Measurements from ENCODE around the gene MMRN2. TPM values are rescaled to one million over a fixed set of nuclear protein-coding genes. Genes with fewer than 3 reads are reported as not detected.

The MMRN2 gene
- total and polyA plus RNA-seq, 8 donors: 3.2 to 7.4 (median 5.0) TPM

- peaks cover 11 to 15% (median 13%) of the 10 kb centered on the region in 3 donors for H3K4me1 ChIP-seq
- H3K4me3 ChIP-seq: no peak overlapping the region
- no peaks in the 10 kb centered on the region for H3K27me3 ChIP-seq
- no peak overlapping the region for H3K27ac ChIP-seq
- ATAC-seq (no peak), DNase-seq (no peak), FAIRE-seq (no peak)
- 68 to 70% methylated on average over 4 of the region's 4 CpGs for WGBS, 2 donors
- intact Hi-C loops (cut with DNase I): loop anchor here in 1 of 3 donors (5.0 kb wide), 1 partner anchor 191 kb away; no protein-coding TSS in a partner anchor
- TF ChIP-seq, protein P1, sequence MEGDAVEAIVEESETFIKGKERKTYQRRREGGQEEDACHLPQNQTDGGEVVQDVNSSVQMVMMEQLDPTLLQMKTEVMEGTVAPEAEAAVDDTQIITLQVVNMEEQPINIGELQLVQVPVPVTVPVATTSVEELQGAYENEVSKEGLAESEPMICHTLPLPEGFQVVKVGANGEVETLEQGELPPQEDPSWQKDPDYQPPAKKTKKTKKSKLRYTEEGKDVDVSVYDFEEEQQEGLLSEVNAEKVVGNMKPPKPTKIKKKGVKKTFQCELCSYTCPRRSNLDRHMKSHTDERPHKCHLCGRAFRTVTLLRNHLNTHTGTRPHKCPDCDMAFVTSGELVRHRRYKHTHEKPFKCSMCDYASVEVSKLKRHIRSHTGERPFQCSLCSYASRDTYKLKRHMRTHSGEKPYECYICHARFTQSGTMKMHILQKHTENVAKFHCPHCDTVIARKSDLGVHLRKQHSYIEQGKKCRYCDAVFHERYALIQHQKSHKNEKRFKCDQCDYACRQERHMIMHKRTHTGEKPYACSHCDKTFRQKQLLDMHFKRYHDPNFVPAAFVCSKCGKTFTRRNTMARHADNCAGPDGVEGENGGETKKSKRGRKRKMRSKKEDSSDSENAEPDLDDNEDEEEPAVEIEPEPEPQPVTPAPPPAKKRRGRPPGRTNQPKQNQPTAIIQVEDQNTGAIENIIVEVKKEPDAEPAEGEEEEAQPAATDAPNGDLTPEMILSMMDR (IDR thresholded peaks at IDR 0.05): no peak
- H3K9me3 ChIP-seq: no peaks in the 10 kb centered on the region
- H3K36me3 ChIP-seq: no peaks in the 10 kb centered on the region
Observed at GRCh38 chr10:86898511-86898910, 58.9 kb downstream of the MMRN2 start.

DNA sequence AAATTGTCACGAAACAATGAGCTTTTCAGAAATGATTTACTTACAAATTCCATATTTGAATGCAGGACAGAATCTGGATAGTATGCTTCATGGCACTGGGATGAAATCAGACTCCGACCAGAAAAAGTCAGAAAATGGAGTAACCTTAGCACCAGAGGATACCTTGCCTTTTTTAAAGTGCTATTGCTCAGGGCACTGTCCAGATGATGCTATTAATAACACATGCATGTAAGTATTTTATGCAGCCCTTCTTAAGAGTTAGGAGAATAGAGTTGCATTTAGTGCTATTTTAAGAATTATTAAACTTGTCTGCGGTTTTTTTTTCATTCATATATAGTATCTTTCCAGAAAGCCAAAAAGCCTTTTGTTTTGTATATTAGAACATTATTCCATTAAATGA, 67.4 kb downstream of the MMRN2 start:
- DNase-seq (no peak), FAIRE-seq (no peak), ATAC-seq (no peak)
- Histone ChIP-seq H3K9me3 (no peaks in the 10 kb centered on the region), H3K27ac (no peak overlapping the region), H3K27me3 (no peaks in the 10 kb centered on the region), H3K36me3 (peaks cover 0 to 12% (median 4%) of the 10 kb centered on the region in 3 donors), H3K4me1 (no peaks in the 10 kb centered on the region), H3K4me3 (no peak overlapping the region)
- 69 to 73% methylated on average over 3 of the region's 3 CpGs for WGBS, 2 donors
- intact Hi-C loops (cut with DNase I): no loop called here
- TF ChIP-seq, protein P1 (IDR thresholded peaks at IDR 0.05): no peak

- H3K4me3 ChIP-seq: no peak overlapping the region
- no peak for ATAC-seq
- H3K4me1 ChIP-seq: no peaks in the 10 kb centered on the region
- TF ChIP-seq, protein P1 (IDR thresholded peaks at IDR 0.05): no peak
- no peaks in the 10 kb centered on the region for H3K9me3 ChIP-seq
- intact Hi-C loops (cut with DNase I): no loop called here
- H3K27me3 ChIP-seq: no peaks in the 10 kb centered on the region
- 69 to 72% methylated on average over 7 of the region's 7 CpGs for WGBS, 2 donors
- DNase-seq: no peak
- no peak for FAIRE-seq
- H3K36me3 ChIP-seq: peaks cover 0 to 12% (median 4%) of the 10 kb centered on the region in 3 donors
- no peak overlapping the region for H3K27ac ChIP-seq
Observed at GRCh38 chr10:86888585-86889381, 68.6 kb downstream of the MMRN2 start.

Other genes with a start within 250 kb of the MMRN2 start
- gene BMPR1A, start 201.0 kb downstream of the MMRN2 start, total RNA-seq: 10 to 100 TPM in 5 of 6 donors, 1 to 10 TPM in 1; 9.9 to 22.3 (median 13.5) TPM
- 1 to 10 TPM; 3.5 to 6.6 TPM for gene BMPR1A, start 201.0 kb downstream of the MMRN2 start, polyA plus RNA-seq
- 1 to 10 TPM; 1.2 to 3.0 (median 1.7) TPM for gene SNCG, start 984 bp upstream of the MMRN2 start, total RNA-seq
- 10 to 100 TPM; 20.2 to 20.3 TPM for gene SNCG, start 984 bp upstream of the MMRN2 start, polyA plus RNA-seq
- gene ADIRF, start 10.9 kb upstream of the MMRN2 start, total RNA-seq: 10 to 100 TPM in 4 of 6 donors, 1 to 10 TPM in 2; 7.0 to 16.5 (median 10.5) TPM
- 100 to 1,000 TPM in 1 of 2 donors, 10 to 100 TPM in 1; 84.9 to 111 TPM for gene ADIRF, start 10.9 kb upstream of the MMRN2 start, polyA plus RNA-seq
- gene FAM25A, start 62.7 kb upstream of the MMRN2 start, total RNA-seq: not detected
- gene FAM25A, start 62.7 kb upstream of the MMRN2 start, polyA plus RNA-seq: 1 to 10 TPM in 1 of 2 donors, not detected in 1; 1.0 TPM
- 10 to 100 TPM; 32.1 to 62.0 (median 47.9) TPM for gene GLUD1, start 137.2 kb upstream of the MMRN2 start, total RNA-seq
- 10 to 100 TPM; 24.1 to 40.7 TPM for gene GLUD1, start 137.2 kb upstream of the MMRN2 start, polyA plus RNA-seq
- 10 to 100 TPM in 4 of 6 donors, 1 to 10 TPM in 2; 8.0 to 15.7 (median 10.7) TPM for gene SHLD2, start 137.6 kb upstream of the MMRN2 start, total RNA-seq
- 10 to 100 TPM in 1 of 2 donors, 1 to 10 TPM in 1; 8.6 to 11.8 TPM for gene SHLD2, start 137.6 kb upstream of the MMRN2 start, polyA plus RNA-seq

Data from pancreas (tissue), 10 donors.